HEK293T (cell line): ENCODE measurements around the gene CYP4F2.
"Not testable (repeated sequence)": the region's sequence is repeated elsewhere in the genome, so short reads cannot be mapped to it uniquely, and the experiment has no call there.

ENCODE experiments used
- CTCF ChIA-PET: fragments of 350-600 bp; formaldehyde crosslinking; extraction: SDS; loops from one replicate; lab custom pipeline; 2021; ENCODE audit warnings: antibody characterized with exemption, inconsistent platforms; lab: Yijun Ruan, JAX
- POLR2A ChIA-PET: fragments of 350-600 bp; formaldehyde crosslinking; extraction: SDS; loops from one replicate; lab custom pipeline; 2020; ENCODE audit warnings: antibody characterized with exemption, inconsistent platforms; lab: Yijun Ruan, JAX
- DNase-seq: peaks from one replicate; pipeline ENCODE4 v3.0.0; 2012; ENCODE audit warnings: mixed read lengths; ENCODE audit errors: extremely low spot score
- ARNT ChIP-seq: fragments of 450-650 bp; IDR thresholded peaks from 2 replicates; pipeline ENCODE4 v1.6.1; 2017; ENCODE audit warnings: mild to moderate bottlenecking
- BHLHE40 ChIP-seq: fragments of 450-650 bp; IDR thresholded peaks from 2 replicates; pipeline ENCODE4 v1.6.1; 2016; ENCODE audit warnings: mild to moderate bottlenecking, moderate library complexity, borderline replicate concordance
- CTBP1 ChIP-seq: fragments of 450-650 bp; IDR thresholded peaks from 2 replicates; pipeline ENCODE4 v1.6.1; 2016; ENCODE audit warnings: borderline replicate concordance
- ELF4 ChIP-seq: fragments of 450-650 bp; IDR thresholded peaks from 2 replicates; pipeline ENCODE4 v1.6.1; 2017; ENCODE audit warnings: antibody characterized with exemption
- FOXA1 ChIP-seq: fragments of 450-650 bp; IDR thresholded peaks from 2 replicates; pipeline ENCODE4 v1.6.1; 2016; ENCODE audit warnings: mild to moderate bottlenecking
- FOXK2 ChIP-seq: fragments of 450-650 bp; IDR thresholded peaks from 2 replicates; pipeline ENCODE4 v1.6.1; 2016; ENCODE audit warnings: mild to moderate bottlenecking
- FOXM1 ChIP-seq: fragments of 450-650 bp; IDR thresholded peaks from 2 replicates; pipeline ENCODE4 v1.6.1; 2017; ENCODE audit warnings: mild to moderate bottlenecking, borderline replicate concordance
- HDGF ChIP-seq: fragments of 450-650 bp; IDR thresholded peaks from 2 replicates; pipeline ENCODE4 v1.6.1; 2017; ENCODE audit warnings: antibody characterized with exemption, borderline replicate concordance
- L3MBTL2 ChIP-seq: fragments of 450-650 bp; conservative IDR thresholded peaks from 2 replicates; pipeline ENCODE4 v1.6.1; 2016; ENCODE audit warnings: mild to moderate bottlenecking
- LEF1 ChIP-seq: fragments of 450-650 bp; IDR thresholded peaks from 2 replicates; pipeline ENCODE4 v1.6.1; 2017; ENCODE audit warnings: mild to moderate bottlenecking, borderline replicate concordance
- NFRKB ChIP-seq: fragments of 450-650 bp; IDR thresholded peaks from 2 replicates; pipeline ENCODE4 v1.6.1; 2016; ENCODE audit warnings: mild to moderate bottlenecking, moderate library complexity
- SP1 ChIP-seq: fragments of 450-650 bp; IDR thresholded peaks from 2 replicates; pipeline ENCODE4 v1.6.1; 2017
- SUZ12 ChIP-seq: fragments of 450-650 bp; IDR thresholded peaks from 2 replicates; pipeline ENCODE4 v1.6.1; 2016; ENCODE audit warnings: mild to moderate bottlenecking
- TARDBP ChIP-seq: fragments of 450-650 bp; IDR thresholded peaks from 2 replicates; pipeline ENCODE4 v1.6.1; 2016
- ZNF384 ChIP-seq: fragments of 450-650 bp; IDR thresholded peaks from 2 replicates; pipeline ENCODE4 v1.6.1; 2016
- TF ChIP-seq, protein P1 (sequence below): fragments of 450-650 bp; IDR thresholded peaks from 2 replicates; pipeline ENCODE4 v1.6.1; 2016

CYP4F2 gene

DNA sequence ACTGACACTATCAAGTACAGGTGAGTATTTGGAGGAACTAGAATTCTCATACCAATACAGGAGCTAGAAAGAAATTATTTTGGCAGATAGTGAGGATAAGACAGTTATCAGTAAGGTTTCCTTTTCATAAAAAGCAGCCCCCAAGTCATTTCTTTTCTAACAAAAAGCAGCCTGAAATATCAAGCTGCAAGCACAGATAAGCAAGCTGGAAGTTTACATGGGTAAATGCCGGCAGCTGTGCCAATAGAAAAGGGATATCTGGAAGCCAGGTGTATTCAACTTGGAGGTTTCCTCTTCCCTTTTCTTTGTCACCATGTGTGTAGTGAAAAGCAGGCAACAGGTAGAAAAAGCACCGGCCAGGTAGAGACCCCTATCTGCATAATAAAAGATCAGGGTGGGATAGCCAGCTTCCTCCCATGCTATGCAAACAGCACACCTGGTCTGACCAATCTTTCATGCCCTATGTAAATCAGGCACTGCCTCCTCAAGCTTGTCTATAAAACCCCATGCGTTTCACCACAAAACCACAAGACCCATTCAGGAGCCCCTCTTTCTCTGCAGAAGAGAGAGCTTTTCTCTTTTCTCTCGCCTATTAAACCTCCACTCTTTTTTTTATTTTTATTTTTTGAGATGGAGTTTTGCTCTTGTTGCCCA lies 22.9 kb downstream of the CYP4F2 start:
- ChIA-PET CTCF (interaction anchor here (0.7 kb wide), 1 partner anchor 144 kb away, joined by 4 read pairs; no protein-coding TSS in a partner anchor), POLR2A (no interaction called here)
- TF ChIP-seq FOXA1 (no peak), FOXK2 (no peak), FOXM1 (no peak), ARNT (no peak), ELF4 (no peak), SUZ12 (no peak), CTBP1 (no peak), LEF1 (no peak), BHLHE40 (no peak), ZNF384 (no peak), TARDBP (no peak), NFRKB (no peak), L3MBTL2 (no peak), HDGF (no peak)
- TF ChIP-seq, protein P1, sequence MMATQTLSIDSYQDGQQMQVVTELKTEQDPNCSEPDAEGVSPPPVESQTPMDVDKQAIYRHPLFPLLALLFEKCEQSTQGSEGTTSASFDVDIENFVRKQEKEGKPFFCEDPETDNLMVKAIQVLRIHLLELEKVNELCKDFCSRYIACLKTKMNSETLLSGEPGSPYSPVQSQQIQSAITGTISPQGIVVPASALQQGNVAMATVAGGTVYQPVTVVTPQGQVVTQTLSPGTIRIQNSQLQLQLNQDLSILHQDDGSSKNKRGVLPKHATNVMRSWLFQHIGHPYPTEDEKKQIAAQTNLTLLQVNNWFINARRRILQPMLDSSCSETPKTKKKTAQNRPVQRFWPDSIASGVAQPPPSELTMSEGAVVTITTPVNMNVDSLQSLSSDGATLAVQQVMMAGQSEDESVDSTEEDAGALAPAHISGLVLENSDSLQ: no peak
- no peak for DNase-seq

DNA sequence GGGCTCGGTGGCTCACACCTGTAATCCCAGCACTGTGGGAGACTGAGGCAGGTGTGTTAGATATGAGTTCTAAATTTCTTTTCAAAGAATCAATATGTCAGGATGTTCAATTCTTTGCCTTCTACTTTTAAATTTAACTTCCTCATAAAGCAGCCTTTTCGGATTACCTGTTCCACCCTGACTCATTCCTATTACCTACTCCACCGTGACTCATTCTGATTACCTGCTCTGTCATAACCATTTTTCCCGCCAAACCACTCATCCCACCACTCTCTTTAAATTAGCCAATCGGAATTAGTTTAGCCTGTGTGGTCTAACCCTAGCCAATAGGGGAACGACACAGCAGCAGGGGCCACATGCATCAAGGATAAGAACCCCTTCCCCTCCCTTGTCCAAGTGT lies 24.1 kb downstream of the CYP4F2 start:
- POLR2A ChIA-PET, CTCF ChIA-PET, DNase-seq: not testable (repeated sequence)

DNA sequence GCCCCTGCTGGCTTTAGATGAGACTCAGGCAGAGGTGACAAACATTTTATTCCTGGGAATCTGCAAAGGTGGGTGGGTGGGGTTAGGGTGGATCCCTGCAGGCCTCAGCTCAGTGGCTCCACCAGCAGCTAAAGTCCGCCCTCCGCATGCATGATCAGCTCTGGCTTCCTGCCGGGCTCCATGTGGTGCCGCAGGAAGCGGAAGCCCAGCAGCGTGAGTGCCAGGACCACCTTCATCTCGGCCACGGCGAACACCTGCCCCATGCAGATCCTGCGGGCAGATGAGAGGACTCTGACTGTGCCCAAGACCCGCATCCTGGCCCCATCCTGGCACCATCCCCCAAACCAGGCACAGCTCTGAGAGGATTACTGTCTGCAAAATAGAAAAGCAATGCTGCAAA lies 26.3 kb downstream of the CYP4F2 start:
- no peak for TF ChIP-seq ELF4
- no peak for TF ChIP-seq TARDBP
- no peak for TF ChIP-seq ARNT
- no peak for TF ChIP-seq BHLHE40
- TF ChIP-seq, protein P1: no peak
- POLR2A ChIA-PET: no interaction called here
- no peak for DNase-seq
- CTCF ChIA-PET: interaction anchor here (0.6 kb wide), 1 partner anchor 814 kb away, joined by 3 read pairs; no protein-coding TSS in a partner anchor

DNA sequence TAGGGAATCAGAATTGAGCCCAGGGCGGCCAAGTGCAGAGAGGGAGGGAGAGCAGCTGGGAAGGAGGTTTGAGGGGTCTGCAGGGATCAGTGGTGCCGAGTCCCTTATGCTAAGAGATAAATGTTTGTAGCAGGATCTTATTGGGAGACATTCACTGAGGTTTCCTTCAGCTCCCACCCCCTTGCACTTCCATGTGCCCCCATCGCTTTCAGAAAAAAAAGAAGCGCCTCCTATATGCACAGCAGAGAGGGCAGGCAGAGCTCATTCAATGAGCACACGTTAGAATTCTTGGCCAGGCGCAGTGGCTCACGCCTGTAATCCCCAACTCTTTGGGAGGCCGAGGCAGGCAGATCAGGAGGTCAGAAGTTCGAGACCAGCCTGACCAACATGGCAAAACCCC lies 28.0 kb downstream of the CYP4F2 start:
- ChIA-PET POLR2A (no interaction called here), CTCF (interaction anchor here (0.9 kb wide), 1 partner anchor 235 kb away, joined by 3 read pairs; no protein-coding TSS in a partner anchor)
- TF ChIP-seq TARDBP: no peak
- DNase-seq: no peak

DNA sequence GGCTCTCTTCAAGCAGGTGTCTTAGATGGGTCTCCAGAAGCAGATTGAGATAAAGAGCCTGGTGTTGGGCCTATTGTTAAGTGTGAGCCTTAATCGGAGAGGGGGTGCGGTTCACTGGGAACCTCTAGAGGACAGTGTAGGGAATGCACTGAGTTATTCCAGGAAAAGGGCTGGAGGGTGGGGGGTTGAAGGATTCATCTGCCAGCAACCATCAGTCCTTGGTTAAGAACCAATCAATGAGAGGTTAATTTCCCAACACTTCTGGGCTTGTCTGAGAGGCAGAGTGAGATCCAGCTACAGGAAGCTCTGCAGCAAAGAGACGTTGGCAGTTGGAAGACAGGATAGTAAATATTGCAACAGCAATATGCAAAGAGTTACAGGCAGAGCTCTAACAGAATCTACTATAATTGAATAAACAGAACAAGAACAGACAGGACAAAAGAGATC lies 28.7 kb downstream of the CYP4F2 start:
- CTCF ChIA-PET: interaction anchor here (0.9 kb wide), 1 partner anchor 234 kb away, joined by 3 read pairs; no protein-coding TSS in a partner anchor
- TF ChIP-seq HDGF (no peak), ELF4 (no peak)
- POLR2A ChIA-PET: no interaction called here
- peak; percentile 65 for DNase-seq

DNA sequence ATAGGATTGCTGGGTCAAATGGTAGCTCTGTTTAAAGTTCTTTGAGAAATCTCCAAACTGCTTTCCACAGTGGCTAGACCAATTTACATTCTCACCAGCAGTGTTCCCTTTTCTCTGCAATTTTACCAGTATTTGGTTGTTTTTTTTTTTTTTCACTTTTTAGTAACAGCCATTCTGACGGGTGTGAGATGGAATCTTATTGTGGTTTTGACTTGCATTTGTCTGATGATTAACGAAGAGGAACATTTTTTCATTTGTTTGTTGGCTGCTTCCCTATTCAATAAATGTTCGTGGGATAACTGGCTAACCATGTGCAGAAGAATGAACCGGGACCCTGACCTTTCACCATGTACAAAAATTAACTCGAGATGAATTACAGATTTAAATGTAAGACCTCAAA lies 31.2 kb downstream of the CYP4F2 start:
- DNase-seq: no peak

DNA sequence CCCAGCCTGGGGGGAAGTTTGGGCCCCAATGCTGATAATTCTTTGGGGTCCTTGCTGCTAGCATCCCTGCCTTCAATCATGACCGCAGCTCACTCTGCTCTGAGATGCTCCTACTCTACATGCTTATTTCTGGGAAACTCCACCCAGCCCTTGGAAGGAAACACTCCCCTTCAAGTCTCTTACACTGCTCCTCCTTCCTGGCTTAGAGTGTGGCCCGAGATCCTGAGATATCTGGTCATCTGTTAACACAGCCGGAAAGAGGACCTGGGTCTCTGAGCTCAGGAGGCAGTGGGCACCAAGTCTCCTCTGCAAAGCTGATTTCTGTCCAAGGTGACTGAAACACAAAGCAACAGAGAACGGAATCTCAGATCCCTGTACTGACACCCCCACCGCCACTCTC lies 33.0 kb downstream of the CYP4F2 start:
- ChIA-PET POLR2A (no interaction called here), CTCF (interaction anchor here (1.1 kb wide), 1 partner anchor 235 kb away, joined by 3 read pairs; no protein-coding TSS in a partner anchor)
- DNase-seq: no peak
- no peak for TF ChIP-seq ARNT
- TF ChIP-seq FOXA1: no peak
- no peak for TF ChIP-seq NFRKB
- TF ChIP-seq L3MBTL2: no peak
- TF ChIP-seq HDGF: no peak
- no peak for TF ChIP-seq SP1
- TF ChIP-seq CTBP1: no peak
- TF ChIP-seq FOXK2: no peak
- no peak for TF ChIP-seq SUZ12
- no peak for TF ChIP-seq LEF1
- TF ChIP-seq TARDBP: no peak
- no peak for TF ChIP-seq ZNF384
- TF ChIP-seq, protein P1: no peak
- TF ChIP-seq BHLHE40: no peak
- TF ChIP-seq FOXM1: no peak
- no peak for TF ChIP-seq ELF4

More for the DNA sequence above, 31.2 kb downstream of the CYP4F2 start:
- CTCF ChIA-PET: no interaction called here
- no peak for TF ChIP-seq BHLHE40
- TF ChIP-seq TARDBP: no peak
- no peak for TF ChIP-seq ELF4
- no peak for TF ChIP-seq SUZ12
- no peak for TF ChIP-seq FOXK2
- no peak for TF ChIP-seq SP1
- no peak for TF ChIP-seq CTBP1
- no peak for TF ChIP-seq L3MBTL2
- no peak for TF ChIP-seq FOXA1
- TF ChIP-seq NFRKB: no peak
- TF ChIP-seq HDGF: no peak
- TF ChIP-seq, protein P1: no peak
- TF ChIP-seq ARNT: no peak
- no peak for TF ChIP-seq FOXM1
- no peak for TF ChIP-seq ZNF384
- TF ChIP-seq LEF1: no peak
- POLR2A ChIA-PET: no interaction called here
